GM18870 (cell line): ENCODE measurements around the gene PRICKLE3.
A peak's percentile ranks its signal among the peaks of the same experiment; 100 is the strongest.

ENCODE experiments used
- ATAC-seq: cut with Tn5 transposase; IDR thresholded peaks from one replicate; pipeline ENCODE4 v1.9.1; 2021; ENCODE audit warnings: moderate library complexity; ENCODE audit not compliant: unreplicated experiment

PRICKLE3 gene

DNA sequence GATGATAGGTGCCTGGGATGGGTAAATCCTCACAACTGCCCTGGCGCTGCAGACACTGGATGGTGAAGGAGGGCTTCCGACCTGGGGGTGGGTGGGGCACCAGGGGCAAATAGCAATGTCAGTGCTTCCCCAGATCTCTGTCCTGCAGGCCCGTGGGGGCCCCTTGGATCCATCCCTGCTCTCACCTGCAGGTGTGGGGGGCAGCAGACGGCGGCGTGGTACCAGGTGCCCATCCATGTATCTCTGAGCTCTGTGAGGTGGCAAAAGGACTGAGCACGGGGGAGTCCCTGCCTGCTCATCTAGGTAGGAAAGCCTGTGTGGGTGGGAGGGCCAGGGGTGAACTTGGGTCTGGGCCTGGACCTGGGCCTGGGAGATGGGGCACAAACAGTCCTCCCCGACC lies 20.4 kb upstream of the PRICKLE3 start:
- ATAC-seq: no peak

DNA sequence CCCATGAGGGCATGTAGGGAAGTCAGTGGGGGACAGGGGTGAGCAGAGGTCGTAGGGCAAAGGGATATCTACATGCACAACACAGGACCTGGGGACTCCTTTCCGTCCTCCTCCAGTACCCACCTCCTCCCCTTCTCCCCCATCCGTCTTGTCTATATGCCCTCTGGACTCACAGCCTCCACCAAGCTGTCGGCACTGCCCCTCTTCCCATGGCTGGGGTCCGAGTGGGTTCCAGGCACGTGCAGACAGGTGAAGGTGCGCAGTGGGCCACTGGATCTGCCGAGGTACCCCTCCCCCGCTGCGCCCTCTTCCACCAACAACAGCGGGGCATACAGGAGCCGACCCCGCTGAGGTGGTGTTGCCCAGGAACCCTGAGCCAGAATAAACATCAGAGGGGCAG lies 19.3 kb upstream of the PRICKLE3 start:
- ATAC-seq: no peak

- no peak for ATAC-seq
These were observed 18.5 kb upstream of the PRICKLE3 start for GRCh38 chrX:49204709-49205108.

GRCh38 chrX:49204017-49204416 lies 17.8 kb upstream of the PRICKLE3 start:
- ATAC-seq: no peak

DNA sequence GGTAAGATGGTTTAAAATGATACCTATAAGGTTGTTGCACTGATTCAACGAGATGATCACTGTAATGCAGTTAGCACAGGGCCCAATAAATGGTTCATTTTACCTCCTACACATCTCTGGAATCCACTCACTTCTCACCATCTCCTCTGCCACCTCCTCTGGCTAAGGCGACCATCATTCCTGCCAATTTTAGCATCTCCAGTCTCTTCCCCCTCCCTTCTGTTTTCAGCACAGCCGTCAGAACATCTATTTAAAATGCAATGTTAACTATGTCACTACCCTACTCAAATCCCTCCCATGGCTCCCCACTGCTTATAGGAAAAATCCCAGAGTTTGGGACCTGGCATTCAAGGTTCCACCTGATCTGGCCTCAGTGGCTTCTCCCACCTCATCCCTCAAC lies 17.4 kb upstream of the PRICKLE3 start:
- no peak for ATAC-seq

DNA sequence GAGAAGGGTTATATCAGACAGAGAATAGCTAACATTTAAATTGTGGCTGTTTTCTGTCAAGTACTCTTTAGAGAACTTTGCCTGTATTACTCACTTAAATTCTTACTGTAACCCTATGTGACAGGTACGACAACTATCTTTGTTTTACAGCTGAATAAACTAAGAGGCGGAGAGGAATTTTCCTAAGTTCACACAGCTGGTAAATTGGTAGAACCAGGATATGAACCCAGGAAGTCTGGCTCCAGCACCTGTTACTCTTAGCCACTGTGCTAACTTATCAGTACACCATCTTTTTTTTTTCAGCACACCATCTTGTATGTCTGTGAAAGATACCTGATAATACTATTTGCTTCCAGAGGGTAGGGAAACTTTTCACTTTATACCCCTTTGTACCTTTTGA lies 15.8 kb upstream of the PRICKLE3 start:
- no peak for ATAC-seq

- peak; percentile 52 for ATAC-seq
These were observed 14.0 kb upstream of the PRICKLE3 start, which contains the start of gene SYP for GRCh38 chrX:49199906-49200771. TSS of gene SYP (minus strand) at chrX:49200193. CDS start at chrX:49200186, 7 bp downstream.

DNA sequence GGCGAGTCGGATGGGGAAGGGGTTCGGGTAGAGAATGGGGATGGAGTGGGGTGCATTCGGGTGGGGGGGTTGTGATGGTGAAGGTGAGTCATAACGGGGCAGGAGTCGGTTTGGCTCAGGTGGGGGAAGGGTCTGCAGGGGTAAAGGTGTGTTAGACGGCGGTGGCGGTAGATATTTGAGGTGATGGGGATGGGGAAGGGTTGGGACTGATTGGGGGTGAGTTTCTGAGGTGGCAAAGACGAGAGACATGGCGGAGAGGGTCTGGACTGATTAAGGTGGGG lies 13.1 kb upstream of the PRICKLE3 start:
- no peak for ATAC-seq

DNA sequence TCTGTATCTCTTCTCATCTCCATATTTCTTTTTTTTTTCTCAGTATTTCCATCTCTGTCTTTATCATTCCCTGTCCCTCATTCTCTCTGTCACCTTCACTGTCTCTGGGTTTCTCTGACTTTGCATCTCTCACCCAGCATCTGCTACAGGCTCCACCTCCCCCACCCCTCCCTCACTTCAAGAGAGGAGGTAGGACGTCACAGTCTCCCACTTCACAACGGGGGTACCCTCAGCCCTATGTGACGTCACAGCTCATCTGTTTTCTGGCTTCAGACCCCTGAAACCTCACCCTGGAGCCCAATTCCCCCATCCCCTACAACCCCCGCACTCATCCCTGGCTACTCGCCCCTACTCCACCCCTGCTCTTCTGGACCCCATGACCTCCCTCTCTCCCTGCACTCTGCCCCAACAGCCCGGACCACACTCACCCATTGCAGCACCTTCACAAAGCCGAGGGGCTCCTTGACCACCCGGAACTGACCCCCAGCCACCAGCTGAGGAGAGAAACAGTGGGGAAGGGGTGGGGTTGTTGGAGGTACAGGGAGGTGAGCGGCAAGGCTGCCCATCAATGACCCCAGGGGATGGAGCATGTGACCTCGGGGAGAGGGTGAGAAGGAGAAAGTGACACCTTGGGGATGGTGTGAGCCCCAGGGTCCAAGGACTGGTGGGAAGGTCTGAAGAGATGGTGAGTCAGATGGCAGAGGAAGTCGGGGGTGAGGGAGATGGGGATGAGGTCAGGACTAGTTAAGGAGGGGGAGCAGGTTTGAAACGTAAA lies 12.6 kb upstream of the PRICKLE3 start:
- ATAC-seq: no peak

DNA sequence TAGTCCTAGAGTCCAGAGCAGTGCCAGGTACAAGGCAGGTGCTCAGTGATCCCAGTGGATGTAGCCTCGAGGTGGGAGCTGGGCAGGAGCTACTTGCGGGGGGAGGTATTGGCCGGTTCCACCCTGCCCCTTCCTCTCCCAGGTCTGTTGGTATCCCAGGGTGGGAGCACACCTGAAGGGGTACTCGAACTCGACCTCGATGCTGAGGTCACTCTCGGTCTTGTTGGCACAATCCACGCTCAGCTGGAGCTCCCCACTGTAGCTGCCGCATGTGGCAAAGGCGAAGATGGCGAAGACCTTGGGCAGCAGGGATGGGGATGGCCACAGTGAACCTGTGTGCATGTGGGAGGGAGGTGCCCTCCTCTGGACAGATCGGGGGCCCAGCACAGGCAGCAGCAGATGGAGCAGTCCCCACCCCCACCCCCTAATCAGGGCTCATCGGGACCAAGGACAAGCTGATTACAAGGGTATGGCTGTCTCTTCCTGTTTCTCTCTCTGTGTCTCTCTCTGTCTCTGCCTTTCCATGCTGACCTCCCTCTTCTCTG lies 11.4 kb upstream of the PRICKLE3 start:
- ATAC-seq: no peak

DNA sequence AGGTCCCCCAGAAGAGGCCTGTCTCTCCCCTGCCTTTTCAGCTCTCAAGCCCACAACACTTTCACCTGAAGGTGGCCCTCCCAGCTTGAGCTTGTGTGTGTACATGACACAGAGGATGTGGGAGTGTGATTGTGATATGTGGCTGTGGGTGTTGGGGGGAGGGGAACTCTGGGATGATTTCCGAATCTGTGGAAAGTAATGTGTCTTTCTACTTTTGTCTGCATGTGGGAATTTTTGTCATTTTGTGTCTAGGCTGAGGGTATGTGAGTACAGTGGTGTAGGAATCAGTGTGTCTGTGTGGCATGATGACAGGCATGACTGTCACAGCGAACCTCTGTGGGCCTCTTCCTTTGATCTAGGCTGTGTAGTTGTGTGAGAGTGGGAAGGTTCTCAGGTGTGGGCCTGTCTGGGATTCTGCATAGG lies 7.4 kb upstream of the PRICKLE3 start:
- ATAC-seq: no peak

- no peak for ATAC-seq
These were observed 6.7 kb upstream of the PRICKLE3 start for GRCh38 chrX:49192722-49193328.

DNA sequence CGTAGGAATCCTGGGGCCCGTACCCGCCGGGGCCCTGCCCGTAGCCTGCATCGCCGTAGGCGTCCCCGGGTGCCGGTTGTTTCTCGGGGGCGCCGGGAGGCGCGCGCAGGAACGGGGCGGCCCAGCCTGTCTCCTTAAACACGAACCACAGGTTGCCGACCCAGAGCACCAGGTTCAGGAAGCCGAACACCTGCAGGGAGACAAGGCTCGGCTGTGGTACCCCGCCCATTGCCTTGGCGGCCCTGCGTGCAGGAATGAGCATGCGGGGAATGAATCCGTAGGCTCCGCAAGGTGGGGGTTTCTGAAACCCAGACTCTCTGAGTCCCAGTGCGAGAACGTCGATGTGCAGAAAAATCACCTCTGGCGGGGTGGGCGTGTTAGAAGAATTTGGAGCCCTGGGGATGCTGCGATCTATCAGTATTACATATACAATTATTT lies 5.4 kb upstream of the PRICKLE3 start:
- no peak for ATAC-seq

- ATAC-seq: peak; percentile 93
These were observed 4.8 kb upstream of the PRICKLE3 start for GRCh38 chrX:49190821-49191573.

DNA sequence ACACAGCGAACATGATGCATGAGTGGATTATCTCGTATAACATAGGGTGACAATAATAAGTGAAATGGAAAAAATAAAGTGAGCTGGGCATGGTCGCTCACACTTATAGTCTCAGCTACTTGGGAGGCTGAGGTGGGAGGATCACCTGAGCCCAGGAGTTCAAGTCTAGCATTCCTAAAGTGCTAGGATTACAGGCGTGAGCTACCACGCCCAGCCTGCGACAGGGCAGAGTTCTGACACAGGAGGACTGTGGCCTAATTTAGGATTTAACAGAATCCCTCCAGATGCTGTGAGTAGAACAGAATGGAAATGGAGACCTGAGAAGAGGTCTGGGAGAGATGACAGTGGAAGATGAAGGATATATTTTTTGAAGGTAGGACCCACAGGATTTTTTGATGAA lies 3.4 kb upstream of the PRICKLE3 start:
- ATAC-seq: no peak

GRCh38 chrX:49188468-49189076 lies 2.4 kb upstream of the PRICKLE3 start:
- no peak for ATAC-seq

DNA sequence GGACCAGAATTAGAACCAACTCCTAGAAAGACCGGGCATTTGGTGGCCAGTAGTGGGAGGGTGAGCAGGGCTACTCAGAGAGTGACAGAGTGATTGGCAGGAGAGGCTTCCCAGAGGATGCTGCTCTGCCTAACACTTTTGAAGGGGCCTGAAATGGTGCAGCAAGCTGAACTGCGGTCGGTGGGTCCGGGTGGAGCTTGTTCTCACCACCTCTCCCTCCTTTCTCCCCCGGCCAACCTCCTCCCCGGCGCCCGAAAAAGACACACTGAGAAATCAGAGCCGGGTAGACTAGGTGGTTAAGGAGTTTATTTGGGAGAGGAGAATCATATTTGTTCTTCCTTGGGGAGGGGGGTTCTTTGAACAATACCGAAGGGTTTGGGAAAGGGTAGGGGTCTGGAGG lies 1.4 kb upstream of the PRICKLE3 start:
- ATAC-seq: no peak

DNA sequence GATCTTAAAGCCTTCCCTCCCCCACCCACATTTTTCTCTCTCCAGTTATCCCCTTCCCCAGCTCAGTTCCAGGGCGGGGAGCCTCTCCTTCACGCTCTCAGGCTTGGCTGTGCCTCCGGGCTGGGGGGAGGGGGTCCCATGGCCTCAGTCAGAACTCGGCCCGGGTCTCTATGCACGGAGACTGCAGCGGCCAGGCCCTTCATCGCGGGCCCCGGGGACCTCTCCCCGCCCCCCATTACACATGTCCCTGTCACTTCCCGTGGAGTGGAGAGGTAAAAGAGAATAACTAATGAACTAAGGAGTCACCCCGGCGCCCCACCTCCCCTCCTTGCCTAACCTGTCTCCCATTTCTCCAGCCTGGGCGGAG lies 838 bp upstream of the PRICKLE3 start:
- no peak for ATAC-seq

DNA sequence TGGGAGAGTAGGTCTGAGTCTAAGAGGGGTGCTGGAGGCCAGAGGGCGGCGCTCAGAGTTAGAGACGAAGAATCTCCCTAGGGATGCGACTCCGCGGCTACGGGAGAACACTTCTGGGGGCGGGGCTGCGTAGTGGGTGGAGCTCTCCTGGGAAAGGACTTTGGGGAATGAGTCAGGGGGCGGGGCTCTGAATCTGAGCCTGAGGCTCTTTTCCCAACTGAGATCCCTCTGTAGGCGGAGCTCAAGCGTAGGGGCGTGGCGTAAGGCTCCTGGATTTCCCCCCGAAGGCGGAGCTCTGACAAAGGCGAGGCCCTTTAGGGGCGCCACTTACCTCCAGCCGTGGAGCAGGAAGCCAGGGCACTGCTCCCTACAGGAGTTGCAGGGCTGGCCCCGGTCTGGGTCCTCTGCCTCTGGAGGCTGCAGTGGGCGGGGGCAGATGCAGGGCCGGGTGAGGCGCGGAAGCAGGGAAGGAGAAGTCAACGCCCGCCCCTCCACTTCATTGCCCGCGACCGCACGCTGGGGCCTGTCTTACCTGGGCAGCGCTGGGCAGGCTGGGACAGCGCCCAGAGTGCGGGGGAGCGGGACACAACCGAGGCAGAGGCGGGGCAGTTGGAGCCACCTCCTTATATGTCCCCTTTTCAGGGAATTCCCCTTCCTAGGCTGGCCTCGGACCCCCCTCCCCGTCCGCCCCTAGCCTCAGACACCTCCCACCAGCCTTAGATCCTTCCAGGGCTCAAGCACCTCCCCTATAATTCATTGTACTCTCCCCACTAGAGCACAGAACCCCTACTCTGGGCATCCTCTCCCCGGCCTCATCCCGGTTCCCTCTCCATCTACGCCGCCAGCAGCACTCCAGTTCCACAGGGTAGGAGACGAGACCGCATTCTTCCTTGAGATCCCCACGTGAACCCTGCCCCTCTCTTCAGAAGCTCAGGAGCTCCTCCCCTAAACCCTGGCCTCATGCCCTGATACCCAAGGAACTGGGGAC lies 1.6 kb downstream of the PRICKLE3 start:
- ATAC-seq: no peak
